ENCODE measurements around the gene FRAS1.

FRAS1 gene

DNA sequence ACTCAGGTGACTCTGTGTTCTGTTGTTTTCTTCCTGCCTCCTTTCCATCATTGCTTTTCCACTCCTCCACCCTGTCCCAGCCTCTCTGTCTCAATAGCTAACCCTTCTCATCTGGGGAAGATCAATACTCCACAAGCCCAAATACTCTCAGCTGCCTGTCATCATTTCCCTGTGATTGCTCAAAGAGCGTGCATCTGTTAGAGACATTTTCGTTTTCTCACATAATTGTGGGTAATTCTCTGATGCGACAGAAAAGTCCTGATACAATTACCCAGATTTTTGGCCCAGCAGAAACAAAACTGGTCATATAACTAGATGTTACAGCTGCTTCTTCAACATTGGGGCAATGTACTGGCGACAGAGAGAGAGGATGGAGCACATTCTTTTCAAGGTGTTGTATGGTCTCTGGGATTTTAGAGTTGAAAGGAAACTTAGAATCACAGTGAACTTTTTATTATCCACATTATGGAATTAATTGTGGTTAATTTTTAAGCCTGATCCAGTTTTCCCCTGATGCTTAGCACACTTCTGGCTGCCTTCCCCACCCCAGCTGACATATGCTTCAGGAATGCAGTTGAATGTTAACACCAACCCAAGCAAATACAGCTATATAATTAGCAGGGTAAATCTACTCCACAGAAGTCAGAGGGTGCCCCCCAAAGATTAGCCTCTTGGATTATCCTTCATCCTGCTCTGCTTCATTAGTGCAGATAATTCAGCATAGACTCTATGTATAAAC is 323.0 kb downstream of the FRAS1 start:
- DNase-seq: no peak

DNA sequence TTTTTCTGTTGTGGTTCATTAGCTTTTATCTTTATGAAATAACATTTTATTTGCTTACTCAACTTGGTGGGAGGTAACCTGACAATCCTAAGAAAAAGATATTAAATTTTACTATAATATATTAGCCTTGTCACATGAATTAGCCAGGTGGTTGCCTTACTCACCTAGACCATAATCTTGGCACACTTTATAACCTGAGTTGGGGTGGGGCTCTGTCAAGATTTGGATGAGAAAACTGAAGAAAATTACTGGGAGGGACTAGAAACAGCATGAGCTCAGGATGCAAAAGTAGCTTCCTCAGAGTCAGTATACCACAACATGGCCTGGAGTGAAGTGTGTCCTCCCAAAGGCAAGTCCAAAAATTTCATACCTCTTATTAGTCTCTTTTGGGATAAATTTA is 329.6 kb downstream of the FRAS1 start:
- no peak for DNase-seq

DNA sequence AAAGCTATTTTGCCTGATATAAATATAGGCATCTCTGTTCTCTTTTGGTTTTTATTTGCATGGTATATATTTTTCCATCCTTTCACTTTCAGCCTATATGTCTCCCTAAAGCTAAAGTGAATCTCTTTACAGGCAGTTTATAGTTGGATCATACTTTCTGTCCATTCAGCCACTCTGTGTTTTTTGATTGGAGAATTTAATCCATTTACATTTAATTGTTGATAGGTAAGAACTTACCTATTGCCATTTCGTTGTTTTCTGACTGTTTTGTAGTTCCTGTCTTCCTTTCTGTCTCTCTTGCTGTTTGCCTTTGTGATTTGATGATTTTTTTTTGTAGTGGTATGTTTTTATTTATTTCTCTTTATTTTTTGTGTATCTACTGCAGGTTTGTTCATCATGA is 338.5 kb downstream of the FRAS1 start:
- DNase-seq: no peak

DNA sequence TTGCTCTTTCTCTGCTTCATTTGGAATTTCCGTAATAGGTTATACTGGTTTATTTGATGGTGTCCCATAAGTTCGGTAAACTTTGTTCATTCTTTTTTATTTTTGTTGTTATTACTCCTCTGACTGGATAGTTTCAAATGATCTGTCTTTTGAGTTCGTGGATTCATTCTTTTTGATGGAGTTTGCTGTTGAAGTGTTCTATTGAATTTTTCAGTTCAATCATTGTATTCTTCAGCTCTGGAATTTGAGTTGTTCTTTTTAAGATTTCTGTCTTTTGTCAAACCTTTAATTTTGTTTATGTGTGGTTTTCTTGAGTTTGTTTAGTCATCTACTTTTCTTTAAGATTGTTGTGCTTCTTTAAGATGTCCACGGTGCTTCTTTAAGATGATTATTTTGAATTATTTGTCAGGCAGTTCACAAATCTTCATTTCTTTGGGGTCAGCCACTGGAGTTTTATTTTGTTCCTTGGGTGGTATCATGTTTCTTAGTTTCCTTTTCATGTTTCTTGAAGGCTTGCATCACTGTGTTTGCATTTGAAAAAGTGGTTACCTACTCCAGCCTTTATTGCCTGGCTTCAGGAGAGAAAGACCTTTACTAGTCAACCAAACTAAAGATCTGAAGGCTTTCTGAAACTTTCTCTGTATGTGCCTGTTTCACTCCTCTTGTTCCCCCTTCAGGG is 339.6 kb downstream of the FRAS1 start:
- no peak for DNase-seq

DNA sequence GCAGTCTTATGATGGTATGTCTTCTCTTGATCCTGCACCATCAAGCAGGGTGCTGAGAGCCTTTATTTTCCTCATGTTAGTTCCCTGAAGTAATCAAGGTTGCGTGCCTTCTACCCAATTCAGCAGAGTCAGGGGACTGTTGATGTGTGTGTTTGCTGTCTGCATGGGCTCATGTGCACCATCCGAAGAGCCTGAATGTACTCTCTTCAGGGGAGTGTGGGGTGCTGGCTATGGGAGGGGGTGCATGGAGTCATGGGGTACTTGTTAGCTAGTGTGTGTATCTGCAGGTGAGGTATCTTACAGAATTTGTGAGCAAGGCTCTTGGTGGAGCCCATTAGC is 340.1 kb downstream of the FRAS1 start:
- DNase-seq: no peak

DNA sequence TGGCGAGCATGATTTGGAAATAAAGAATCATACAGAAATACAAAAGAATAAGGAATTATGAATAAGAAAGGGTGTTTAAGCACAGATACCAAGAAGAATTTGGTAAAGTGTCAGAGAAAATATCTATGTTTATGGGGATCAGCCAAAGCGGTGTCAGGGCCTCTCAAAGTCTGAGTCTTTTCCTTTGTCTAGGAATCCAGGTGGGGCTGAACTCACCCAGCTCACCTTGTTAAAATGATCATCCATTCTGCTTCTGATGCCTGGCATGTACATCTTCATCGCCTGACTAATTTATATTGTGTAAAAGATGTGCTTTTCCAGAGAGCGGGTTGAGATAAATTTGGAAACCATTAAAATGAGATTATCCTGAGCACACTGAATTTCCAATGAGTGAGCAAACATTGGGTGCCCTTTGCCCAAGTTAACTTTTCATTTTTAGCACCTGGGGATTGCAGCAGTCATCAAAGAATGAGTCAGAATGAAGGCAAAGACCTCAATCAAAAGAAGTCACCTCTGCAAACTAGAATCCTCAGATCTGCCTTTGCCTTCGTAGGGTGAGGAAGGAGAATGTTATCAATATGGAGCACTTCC is 352.6 kb downstream of the FRAS1 start:
- no peak for DNase-seq

DNA sequence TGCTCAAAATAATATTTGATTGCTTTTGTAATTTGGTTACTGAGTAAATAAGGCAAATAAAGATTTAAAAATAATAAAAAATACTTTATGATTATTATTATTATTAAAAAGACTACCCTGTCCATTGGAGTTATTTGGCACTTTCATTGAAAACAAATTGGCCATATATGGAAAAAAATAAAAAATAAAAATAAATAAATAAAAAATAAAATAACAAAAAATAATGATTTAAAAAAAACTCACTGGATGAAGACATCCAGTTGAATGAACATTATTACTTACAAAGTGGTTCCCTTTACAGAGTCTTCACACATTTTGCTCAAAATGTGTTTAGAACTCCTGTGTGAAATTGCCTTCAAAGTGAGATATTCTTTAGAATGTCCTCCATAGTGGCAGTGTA is 353.1 kb downstream of the FRAS1 start:
- no peak for DNase-seq

DNA sequence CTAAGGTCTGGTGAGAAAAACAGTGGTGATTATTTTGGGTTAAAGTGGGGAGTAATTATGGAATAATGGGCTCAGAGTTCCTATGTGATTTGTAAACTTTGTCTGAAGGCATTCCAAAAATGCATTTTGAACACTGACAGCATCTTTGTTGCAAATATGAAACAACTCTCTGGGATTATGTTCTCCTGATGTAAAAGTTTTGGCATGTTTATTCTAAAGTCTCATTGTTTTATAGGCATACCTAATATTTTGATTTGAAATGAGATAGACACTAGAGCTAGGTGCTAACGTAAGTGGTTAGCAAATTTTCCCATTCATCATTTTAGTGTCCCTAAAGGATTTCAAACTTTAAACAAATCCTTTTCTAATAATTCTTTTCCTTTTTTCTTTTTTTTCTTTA is 353.6 kb downstream of the FRAS1 start:
- no peak for DNase-seq

DNA sequence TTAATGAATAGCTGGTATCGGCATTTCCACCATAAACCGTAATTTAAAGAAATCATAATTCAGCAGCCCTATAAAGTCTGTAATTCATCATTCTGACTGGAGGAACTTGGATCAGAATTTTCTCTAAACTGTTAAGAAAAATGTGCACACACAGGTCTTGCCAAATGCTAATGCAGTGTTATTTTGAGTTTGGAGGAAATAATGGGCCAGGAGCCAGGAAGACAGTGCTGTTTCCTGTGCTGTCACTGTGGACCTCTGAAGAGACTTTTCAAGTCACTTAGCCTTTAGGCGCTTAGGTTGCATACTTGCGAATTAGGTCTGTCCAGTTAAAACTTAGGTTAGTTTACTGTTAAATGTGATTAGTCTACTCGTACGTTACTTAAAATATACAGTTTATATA is 357.0 kb downstream of the FRAS1 start:
- no peak for DNase-seq

DNA sequence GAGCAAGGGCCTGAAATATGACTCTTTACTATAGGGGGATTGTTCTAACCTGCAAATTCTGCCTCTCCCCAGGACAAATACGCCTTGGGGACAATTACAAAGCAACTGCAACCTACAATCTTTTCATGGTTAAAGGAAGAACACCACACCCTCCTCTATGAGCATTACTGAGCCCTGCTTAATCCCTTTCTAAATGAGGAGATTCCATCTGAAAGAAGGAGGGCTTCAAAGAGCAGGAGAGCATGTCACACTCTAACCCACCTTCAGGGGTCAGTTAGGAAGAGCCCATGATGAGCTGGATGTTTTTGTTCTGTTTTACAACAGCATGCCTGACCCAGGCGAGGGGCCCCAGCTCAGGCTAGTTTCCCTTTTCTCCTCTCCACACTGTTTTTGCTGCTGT is 360.5 kb downstream of the FRAS1 start:
- DNase-seq: no peak

DNA sequence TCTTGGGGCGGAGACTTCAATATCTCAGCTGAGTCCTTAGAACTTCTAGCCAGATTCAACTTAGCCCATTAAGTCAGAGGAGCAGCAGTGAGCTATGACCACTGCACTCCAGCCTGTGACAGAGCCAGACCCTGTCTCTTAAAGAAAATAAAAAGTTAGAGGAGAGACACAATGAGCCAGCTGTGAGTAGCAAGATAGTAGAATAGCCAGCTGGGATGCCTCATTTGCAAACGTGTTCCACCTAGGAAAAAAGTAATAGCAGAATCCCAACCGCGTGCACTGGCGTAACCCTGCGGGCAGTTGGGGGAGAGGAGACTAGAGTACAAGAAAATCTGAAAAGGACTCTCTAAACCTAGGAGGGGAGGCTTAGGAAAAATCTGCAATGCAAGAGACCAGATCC is 361.3 kb downstream of the FRAS1 start:
- no peak for DNase-seq

DNA sequence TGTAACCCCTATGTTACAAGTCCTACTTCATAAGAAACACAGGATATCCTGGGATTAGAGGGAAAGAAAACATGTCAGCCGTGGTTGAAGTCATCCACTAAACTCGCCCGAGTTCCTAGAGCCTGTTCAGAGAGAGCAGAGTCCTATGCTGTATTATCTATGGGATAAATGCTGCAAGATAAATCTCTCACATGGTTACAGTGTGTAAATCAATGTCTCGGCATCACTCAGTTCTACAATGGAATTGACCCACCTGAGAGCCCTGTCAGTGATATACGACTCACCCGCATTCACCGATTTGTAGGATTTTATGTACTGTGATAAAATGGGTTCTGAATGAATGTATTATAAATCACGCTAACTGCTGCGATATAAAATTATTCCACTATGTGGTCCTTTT is 366.7 kb downstream of the FRAS1 start:
- no peak for DNase-seq

DNA sequence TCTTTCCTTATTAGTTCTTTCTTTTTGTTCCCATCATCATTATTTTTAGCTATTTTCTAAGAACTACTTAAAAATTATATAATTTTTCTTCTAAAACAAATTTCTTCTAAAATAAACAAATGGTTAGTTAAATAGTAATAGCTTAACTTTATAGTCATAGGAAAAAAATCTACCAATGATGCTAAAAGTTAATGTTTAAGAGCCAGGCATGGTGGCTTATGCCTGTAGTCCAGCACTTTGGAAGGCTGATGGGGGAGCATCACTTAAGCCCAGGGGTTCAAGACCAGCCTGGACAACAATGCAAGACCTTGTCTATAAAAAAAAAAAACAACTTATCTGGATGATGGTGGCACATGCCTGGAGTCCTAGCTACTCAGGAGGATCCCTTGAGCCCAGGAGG is 367.3 kb downstream of the FRAS1 start:
- DNase-seq: no peak

DNA sequence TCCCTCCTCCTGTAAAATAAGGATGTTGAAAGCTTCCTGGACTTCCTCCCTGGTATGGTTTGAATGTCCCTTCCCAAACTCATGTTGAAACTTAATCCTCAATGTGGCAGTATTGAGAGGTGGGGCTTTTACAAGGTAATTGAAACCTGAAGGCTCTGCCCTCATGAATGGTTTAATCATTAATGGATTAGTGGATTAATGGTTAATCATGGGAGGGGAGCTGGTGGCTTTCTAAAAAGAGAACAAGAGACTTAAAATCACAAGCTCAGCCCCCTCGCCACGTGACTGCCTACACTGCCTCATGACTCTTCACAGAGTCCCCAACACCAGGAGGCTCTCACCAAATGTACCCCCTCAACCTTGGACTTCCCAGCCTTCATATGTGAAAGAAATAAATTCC is 369.8 kb downstream of the FRAS1 start:
- no peak for DNase-seq

DNA sequence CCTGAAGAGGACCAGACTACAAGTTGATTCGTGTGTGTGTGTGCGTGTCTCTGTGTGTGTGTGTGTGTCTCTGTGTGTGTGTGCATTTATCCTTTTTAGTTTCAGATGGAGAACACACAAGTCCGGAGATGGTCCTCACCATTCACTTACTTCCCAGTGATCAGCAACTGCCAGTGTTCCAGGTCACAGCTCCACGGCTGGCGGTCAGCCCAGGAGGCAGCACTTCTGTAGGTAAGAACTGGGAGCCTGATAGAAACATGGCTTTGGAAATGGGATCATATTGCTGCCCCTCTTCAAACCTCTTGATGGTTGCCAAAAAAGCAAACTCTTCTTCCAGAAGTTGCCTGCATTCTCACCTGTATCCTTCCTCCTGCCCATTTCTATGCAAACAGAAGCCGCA is 371.9 kb downstream of the FRAS1 start:
- DNase-seq: no peak

DNA sequence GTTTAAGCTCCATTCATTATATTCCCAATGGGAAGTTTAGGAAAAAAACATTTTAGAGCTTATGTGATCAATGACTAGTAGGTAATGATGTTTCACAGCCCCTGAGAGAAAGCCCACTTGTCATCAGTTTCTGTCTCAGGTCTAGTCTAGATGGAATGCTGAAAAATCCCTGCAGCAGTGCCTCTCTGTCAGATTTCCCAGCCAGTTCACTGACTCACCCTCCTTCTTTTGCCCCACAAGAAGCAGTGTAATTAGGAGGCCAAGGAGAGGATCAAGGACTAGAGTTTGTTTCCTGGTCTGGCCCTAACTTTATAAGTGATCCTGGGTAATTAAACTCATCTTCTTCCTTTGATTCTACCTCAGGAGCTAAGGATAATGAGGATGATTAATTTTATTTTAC is 375.8 kb downstream of the FRAS1 start:
- no peak for DNase-seq

DNA sequence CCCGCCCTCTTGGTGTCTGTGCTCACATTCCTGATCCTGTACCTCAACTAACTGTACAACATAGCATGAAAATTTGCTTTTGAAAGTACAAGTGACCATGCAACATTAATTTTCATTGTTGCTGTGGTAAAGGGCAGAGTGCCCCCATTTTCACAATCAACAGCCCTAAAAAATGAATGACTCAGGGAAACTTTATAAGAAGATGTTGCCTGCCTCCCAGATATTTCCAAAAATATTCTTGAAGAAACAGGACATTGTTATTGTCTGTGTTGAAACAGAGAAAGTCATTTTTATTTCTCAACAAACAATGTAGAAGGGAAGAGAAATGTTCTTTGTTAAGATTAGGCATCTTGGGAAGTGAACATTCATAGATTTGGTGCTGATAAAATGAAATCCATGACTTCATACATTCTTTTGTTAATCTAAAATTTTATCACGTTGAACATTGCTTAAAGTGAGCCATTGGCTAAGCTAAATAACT is 380.5 kb downstream of the FRAS1 start:
- DNase-seq: no peak

DNA sequence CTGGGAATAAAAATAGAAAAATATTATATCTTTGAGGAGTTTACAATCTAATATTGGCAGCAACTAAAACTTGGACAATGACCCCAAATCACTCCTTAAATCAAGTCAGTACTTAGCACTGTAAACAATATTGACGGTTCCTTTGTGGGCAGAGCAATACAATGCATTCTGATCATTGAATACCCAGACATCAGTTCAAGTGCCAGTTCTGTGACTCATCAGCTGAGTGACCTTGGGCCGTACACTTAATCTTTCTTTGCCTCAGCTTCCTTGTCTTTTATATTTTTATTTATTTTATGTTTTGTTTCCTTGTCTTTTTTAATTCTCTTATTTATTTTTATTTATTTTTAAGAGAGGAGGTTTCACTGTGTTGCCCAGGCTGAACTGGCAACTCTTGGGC is 382.2 kb downstream of the FRAS1 start:
- no peak for DNase-seq

DNA sequence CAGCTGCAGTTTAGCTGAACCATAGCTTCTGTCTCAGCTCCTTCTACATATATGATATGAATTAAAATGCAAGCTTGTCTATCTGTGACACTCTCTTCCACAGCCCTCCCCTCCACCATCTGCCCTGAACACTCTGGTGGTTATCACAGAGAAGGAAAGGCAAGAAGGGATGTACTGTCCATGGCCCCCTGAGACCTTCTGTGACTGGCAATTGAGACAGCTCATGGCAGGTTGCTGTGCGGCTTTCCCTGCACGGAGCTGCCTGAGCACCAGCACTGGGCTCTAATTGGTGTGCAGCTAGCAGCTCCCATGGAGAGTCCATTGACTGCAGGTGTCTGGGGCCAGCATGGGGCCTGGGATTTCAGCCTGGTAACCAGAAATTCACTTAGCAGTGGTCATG is 384.6 kb downstream of the FRAS1 start:
- no peak for DNase-seq

DNA sequence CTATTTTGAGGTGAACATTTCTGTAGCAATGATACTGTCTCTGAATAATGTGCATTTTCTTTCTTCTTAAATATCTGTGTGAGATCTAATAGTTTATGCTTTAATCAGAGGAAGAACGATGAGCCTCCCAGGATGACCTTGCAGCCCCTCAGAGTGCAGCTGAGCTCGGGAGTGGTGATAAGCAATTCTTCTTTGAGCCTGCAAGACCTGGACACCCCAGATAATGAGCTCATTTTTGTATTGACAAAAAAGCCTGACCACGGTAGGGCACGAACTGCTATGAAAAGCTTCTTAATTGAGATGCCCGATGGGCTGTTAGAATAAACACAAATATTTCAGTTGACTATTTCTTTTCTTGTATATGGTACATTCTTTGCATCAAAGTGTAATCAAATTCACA is 389.5 kb downstream of the FRAS1 start:
- DNase-seq: no peak

DNA sequence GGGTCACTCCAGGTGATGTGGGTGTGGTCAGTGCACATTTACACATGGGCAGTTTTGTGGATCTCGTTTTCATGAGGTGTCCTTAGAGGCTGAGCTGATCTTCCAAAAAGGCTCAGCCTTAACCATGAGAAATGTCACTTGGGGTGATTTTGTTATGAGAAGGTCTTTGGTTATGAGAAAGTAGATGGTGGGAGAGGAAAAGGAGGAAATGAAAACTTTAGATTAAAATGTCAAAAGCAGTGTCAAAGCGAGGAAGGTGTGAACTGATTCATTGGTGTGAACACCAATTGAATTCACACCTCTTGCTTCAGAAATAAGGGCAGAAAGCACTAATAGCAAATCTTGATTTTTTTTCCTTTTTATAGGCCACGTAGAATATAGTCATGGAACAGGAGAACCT is 394.3 kb downstream of the FRAS1 start:
- DNase-seq: no peak

DNA sequence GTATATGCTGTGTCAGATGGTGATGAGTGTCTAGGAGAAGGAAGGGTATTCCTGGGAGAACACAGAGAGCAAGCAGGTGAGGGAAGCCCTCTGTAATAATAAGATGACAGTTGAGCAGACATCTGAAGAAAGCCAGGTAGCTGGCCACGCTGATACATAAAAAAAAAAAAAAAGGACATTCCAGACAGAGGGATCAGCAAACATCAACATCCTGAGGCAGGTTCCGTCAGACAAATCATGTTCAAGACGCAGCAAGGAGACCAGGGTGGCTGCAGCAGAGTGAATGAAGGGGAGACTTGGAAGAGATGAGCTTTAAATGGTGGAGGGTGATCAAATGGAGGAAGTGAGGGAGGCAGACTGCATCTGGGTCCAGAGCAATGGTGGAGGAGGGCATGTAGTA is 396.9 kb downstream of the FRAS1 start:
- DNase-seq: no peak

DNA sequence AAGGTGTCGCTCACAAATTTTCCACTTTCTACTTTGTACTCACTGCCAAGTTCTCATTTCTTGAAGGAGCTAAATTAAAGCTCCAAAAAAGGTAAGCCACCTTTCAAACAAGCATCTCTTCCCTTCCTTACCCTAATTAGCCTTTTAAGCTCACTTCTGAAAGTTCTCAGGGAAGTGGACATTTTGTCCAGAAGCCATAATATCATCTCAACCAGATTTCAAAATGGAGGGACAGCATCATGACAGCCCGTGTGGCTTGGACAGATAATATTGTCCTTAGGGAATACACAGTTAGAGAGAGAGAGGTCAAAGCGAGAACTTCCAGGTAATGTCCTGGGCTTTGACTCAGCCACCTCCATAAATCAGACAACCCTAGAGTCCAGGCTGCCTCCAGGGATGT is 400.6 kb downstream of the FRAS1 start:
- no peak for DNase-seq

DNA sequence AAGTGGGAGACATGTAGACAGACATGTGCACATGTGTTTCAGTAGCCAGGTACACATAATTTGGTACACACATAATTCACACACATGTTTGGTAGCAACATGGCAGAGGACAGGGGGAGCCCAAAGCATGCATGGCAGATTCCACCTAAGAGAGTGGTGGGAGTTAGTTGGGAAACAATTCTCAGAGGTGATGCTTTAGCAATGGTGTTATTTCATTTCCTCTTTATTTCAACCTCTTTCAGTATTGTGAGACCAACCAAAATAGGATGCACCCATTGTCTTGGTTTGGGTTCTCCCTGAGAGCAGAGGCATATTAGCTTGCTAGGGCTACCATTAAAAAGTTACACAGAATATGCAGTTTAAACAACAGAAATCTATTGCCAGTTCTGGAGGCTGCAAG is 402.2 kb downstream of the FRAS1 start:
- no peak for DNase-seq

DNA sequence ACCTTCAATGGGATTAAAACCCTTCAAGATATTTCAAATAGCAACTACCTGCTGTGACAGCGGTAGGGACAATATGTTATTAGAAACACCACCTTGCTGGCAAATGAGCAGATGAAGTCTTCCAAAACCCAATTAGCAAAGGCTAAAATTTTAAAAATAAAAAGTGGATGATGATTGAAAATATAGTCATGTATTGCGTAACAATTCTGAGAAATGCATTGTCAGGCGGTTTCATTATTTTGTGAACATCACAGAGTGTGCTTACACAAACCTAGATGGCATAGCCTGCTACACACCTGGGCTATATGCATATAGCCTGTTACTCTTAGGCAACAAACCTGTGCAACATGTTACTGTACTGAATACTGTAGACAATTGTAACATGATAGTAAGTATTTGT is 403.2 kb downstream of the FRAS1 start:
- no peak for DNase-seq

Measured in left hindlimb (tissue), 1 donor.